Pancreas (tissue), 10 donors: ENCODE measurements around the gene TMEM132C. TPM values are rescaled to one million over a fixed set of nuclear protein-coding genes. Genes with fewer than 3 reads are reported as not detected.

Source experiments
- ATAC-seq, 4 donors: fragments of 200-7000 bp; cut with Tn5 transposase; one replicate each; pipeline versions ENCODE4 v1.8.0 to v1.9.1; 2020; ENCODE audit warnings: mild to moderate bottlenecking in 4 of 4, moderate library complexity in 4 of 4
- DNase-seq, 6 donors: peaks; one replicate each; pipeline ENCODE4 v3.0.0-alpha.2; 2020
- FAIRE-seq: peaks from 2 replicates; lab custom pipeline; 2012; peaks lifted over from hg19 to GRCh38; lab: Jason Lieb, UNC
- H3K27ac ChIP-seq, 4 donors: fragments of 200-600 bp; sonication (generic); 1 replicate in 3 of 4; 2 replicates in 1 of 4; pipeline versions ENCODE4 v1.5.0 to v1.8.0; 2020
- H3K27me3 ChIP-seq, 4 donors: fragments of 200-600 bp; one replicate each; pipeline ENCODE4 v1.8.0; 2021
- H3K36me3 ChIP-seq, 3 donors: fragments of 200-600 bp; sonication (generic) in 1 of 3; one replicate each; pipeline versions ENCODE4 v1.5.0 to v1.8.0; 2020 to 2021
- H3K4me1 ChIP-seq, 3 donors: fragments of 200-600 bp; one replicate each; pipeline ENCODE4 v1.8.0; 2021
- H3K4me3 ChIP-seq, 4 donors: fragments of 200-600 bp; sonication (generic) in 2 of 4; one replicate each; pipeline versions ENCODE4 v1.5.0 to v1.8.0; 2020 to 2021
- H3K9me3 ChIP-seq, 4 donors: fragments of 200-600 bp; one replicate each; pipeline ENCODE4 v1.8.0; 2021
- WGBS, 2 donors: extraction: QIAGEN DNeasy Blood & Tissue Kit; methylation state at CpG; one replicate each; pipeline ENCODE4 v1.1.7; 2013; 5-methylcytosine and 5-hydroxymethylcytosine counted together
- intact Hi-C, 3 donors: fragments of 100-400 bp; cut with DNase I; formaldehyde crosslinking; loops; one replicate each; pipeline versions ENCODE4 v1.11.1 to v1.14.2; 2022
- polyA plus RNA-seq, 2 donors: library from polyadenylated mRNA; stranded (reverse); fragments of 200-250 nt; gene quantifications; one replicate each; pipeline ENCODE4 v1.2.3, GENCODE V29; 2013
- total RNA-seq, 6 donors: library from RNA; stranded (reverse); fragmentation: NEBNext Ultra II Directional in 4 of 6; extraction: Animal tissue kit (Norgen Biotek cat#: 25700) in 4 of 6; gene quantifications; one replicate each; pipeline versions ENCODE4 v1.2.1 to v1.2.4, GENCODE V29; 2021 to 2023
- TF ChIP-seq, protein P1 (sequence below), 4 donors: fragments of 200-600 bp; sonication (generic) in 3 of 4; IDR thresholded peaks; one replicate each; pipeline versions ENCODE4 v1.5.0 to v1.8.0; 2021; ENCODE audit warnings: antibody characterized with exemption in 4 of 4
- donor health status: healthy with polysubstance abuse.
- donor health status: DM: no; HTN: no; CAD: no; lungs with moderate emphysema.
- donor health status: DM: no; HTN: no; CAD: no.
- donor health status: control.
- donor health status: control.
- donor health status: Bipolar disorder and iron deficiency.
- donor health status: DM: yes; HTN: yes; CAD: no.
- donor health status: DM: no; HTN: no; CAD: no.
- donor health status: DM: no; HTN: no; CAD: no.
- donor health status: DM: yes; HTN: yes; CAD: no.

TMEM132C gene
- total and polyA plus RNA-seq, 8 donors, result 0.63 to 5.8 (median 3.1) TPM

DNA sequence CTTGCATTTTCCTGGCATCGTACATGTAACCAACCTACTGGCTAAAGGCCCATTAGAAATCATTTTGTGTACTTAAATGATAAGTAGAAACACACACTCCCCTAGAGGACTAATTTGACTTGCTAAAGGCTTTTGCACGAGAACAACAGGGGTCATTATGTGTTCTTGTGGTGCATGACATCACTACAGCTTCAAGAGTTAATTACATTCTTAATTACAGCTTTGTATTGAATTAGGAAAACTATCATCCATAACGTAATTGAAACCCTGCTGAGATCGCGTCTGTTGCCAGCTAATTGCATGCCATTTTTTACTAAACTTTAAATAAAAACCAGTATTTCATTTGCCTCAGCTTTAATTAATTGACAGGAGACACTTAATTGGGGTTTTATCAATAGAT lies 51.4 kb downstream of the TMEM132C start:
- Histone ChIP-seq H3K27me3 (peaks cover 0 to 7% (median 0%) of the 10 kb centered on the region in 4 donors), H3K4me3 (no peak overlapping the region), H3K9me3 (no peaks in the 10 kb centered on the region), H3K4me1 (peaks cover 0 to 6% (median 0%) of the 10 kb centered on the region in 3 donors), H3K36me3 (no peaks in the 10 kb centered on the region), H3K27ac (no peak overlapping the region)
- ATAC-seq (no peak), DNase-seq (no peak), FAIRE-seq (no peak)
- intact Hi-C loops, result no loop called here
- WGBS, 2 donors, result 41 to 44% methylated on average over 5 of the region's 5 CpGs
- TF ChIP-seq, protein P1, sequence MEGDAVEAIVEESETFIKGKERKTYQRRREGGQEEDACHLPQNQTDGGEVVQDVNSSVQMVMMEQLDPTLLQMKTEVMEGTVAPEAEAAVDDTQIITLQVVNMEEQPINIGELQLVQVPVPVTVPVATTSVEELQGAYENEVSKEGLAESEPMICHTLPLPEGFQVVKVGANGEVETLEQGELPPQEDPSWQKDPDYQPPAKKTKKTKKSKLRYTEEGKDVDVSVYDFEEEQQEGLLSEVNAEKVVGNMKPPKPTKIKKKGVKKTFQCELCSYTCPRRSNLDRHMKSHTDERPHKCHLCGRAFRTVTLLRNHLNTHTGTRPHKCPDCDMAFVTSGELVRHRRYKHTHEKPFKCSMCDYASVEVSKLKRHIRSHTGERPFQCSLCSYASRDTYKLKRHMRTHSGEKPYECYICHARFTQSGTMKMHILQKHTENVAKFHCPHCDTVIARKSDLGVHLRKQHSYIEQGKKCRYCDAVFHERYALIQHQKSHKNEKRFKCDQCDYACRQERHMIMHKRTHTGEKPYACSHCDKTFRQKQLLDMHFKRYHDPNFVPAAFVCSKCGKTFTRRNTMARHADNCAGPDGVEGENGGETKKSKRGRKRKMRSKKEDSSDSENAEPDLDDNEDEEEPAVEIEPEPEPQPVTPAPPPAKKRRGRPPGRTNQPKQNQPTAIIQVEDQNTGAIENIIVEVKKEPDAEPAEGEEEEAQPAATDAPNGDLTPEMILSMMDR (IDR thresholded peaks at IDR 0.05), result no peak

DNA sequence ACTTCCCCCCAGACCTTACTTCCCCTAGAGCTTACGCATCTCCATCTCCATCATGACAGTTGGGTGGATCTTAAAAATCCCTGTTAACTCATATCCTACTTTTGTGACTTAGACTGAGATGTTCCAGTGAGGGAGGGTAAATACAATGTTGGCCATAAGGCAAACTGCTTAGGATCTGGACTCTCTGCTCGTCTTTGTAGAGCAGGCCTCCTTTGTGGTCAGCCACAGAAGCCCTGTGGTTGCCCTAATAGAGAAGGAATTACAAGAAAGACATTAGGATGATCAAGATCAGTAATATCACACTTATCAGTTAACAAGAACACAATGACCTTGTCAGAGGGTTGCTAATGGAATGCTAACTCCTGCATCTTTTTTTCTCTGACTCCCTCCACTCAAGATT lies 52.0 kb downstream of the TMEM132C start:
- TF ChIP-seq, protein P1 (IDR thresholded peaks at IDR 0.05), result no peak
- Histone ChIP-seq H3K9me3 (no peaks in the 10 kb centered on the region), H3K4me1 (peaks cover 0 to 6% (median 0%) of the 10 kb centered on the region in 3 donors), H3K27me3 (peaks cover 0 to 7% (median 0%) of the 10 kb centered on the region in 4 donors), H3K27ac (no peak overlapping the region), H3K36me3 (no peaks in the 10 kb centered on the region), H3K4me3 (no peak overlapping the region)
- DNase-seq (no peak), FAIRE-seq (no peak), ATAC-seq (no peak)
- WGBS, 2 donors, result 70 to 76% methylated on average over 2 of the region's 2 CpGs
- intact Hi-C loops, result no loop called here

DNA sequence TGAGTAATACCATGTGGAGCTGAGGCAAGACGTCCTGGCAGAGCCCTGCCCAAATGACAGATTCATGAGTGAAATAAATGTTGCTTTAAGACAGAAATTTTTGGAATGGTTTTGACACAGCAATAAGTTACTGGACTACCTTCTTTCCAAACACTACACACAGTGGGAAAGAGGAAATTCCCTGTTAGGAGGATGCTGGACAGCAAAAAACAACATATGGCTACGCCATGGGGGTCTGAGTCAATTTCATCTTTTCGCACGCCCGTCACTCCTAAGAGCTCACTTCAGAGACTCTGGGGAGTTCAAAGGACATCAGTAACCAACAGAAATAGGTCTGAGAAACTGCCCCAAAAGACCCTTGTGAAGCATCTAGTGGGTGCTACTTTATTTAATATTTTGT lies 55.4 kb downstream of the TMEM132C start:
- 78 to 81% methylated on average over 5 of the region's 5 CpGs for WGBS, 2 donors
- no peak for FAIRE-seq
- H3K4me3 ChIP-seq, result no peak overlapping the region
- no peaks in the 10 kb centered on the region for H3K36me3 ChIP-seq
- no peak for DNase-seq
- intact Hi-C loops, result no loop called here
- H3K27me3 ChIP-seq, result no peaks in the 10 kb centered on the region
- no peaks in the 10 kb centered on the region for H3K9me3 ChIP-seq
- H3K4me1 ChIP-seq, result peaks cover 0 to 4% (median 0%) of the 10 kb centered on the region in 3 donors
- ATAC-seq, result no peak
- H3K27ac ChIP-seq, result no peak overlapping the region
- TF ChIP-seq, protein P1 (IDR thresholded peaks at IDR 0.05), result no peak

DNA sequence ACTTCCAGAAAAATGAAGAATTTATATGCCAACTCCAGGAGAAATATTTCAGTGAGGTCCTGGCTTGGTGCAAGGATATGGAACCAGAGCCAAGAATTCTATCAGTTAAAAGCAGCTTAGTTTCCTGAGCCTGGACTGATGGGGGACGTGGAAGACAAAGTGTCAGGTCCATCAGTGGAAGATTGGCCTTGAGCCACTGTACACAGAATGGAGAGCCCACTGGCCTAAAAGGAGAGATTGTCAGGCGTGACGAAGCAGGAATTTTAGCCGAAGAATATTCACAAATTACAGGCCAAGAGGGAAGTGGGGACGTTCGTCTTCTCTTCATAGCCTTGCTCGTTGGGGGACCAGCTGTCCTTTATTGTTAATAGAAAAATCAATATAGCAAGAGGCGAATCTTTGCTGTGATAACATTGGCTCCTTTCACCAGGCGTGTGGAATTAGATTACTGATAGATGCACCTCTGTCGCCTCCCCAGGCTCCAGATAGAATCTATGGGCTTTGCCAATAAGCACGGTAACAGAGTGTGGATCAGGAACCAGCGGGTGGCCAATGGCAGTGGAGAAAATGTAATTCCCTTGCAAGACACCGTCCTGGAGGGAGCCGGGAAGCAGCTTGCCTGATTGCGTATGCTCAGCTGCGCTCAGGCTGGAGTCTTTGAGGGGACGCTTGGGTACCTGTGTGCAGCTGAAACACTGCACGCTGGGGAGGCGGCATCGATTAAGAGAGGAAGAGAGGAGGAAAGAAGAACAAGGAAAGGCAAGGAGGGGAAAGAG lies 56.4 kb downstream of the TMEM132C start:
- no peak for DNase-seq
- intact Hi-C loops, result no loop called here
- TF ChIP-seq, protein P1 (IDR thresholded peaks at IDR 0.05), result no peak
- H3K36me3 ChIP-seq, result no peaks in the 10 kb centered on the region
- no peaks in the 10 kb centered on the region for H3K4me1 ChIP-seq
- no peak for FAIRE-seq
- WGBS, 2 donors, result 20 to 23% methylated on average over 20 of the region's 20 CpGs
- H3K4me3 ChIP-seq, result no peak overlapping the region
- H3K9me3 ChIP-seq, result no peaks in the 10 kb centered on the region
- H3K27ac ChIP-seq, result peak overlapping the region in 2 of 4 donors; percentile 3 to 22
- ATAC-seq, result peak in 1 of 4 donors; percentile 37
- H3K27me3 ChIP-seq, result no peaks in the 10 kb centered on the region

DNA sequence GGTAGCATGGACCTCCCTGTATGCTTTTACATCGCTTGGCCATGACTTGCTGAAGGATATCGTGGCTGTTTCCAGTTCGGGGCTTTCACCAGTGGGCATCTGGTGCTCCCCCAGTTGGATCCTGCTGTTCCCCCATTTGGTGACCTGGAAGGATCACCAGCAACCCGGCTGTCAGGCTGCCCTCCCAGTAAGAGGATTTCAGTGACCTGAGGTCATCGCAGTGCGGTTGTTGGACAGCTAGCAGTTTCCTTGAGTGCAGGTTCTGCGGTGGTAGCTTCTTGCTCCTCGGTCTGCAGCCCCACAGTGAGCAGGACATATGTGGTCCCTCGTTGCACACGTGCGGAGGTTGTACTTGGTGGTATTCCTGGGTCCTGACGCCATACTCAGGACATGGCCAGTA lies 58.7 kb downstream of the TMEM132C start:
- Histone ChIP-seq H3K36me3 (no peaks in the 10 kb centered on the region), H3K27me3 (no peaks in the 10 kb centered on the region), H3K27ac (no peak overlapping the region), H3K9me3 (no peaks in the 10 kb centered on the region), H3K4me3 (no peak overlapping the region), H3K4me1 (no peaks in the 10 kb centered on the region)
- no peak for FAIRE-seq
- no peak for ATAC-seq
- DNase-seq, result no peak
- intact Hi-C loops, result no loop called here
- 59 to 66% methylated on average over 12 of the region's 12 CpGs for WGBS, 2 donors
- TF ChIP-seq, protein P1 (IDR thresholded peaks at IDR 0.05), result no peak
